ENCODE measurements around the gene PTPRT. TPM values are rescaled to one million over a fixed set of nuclear protein-coding genes. Genes with fewer than 3 reads are reported as not detected.

Gene PTPRT
- total and polyA plus RNA-seq, 10 of the 15 experiments (the other 5 are each of a cell fraction or from before 2014, with no cell fraction given), result not detected

DNA sequence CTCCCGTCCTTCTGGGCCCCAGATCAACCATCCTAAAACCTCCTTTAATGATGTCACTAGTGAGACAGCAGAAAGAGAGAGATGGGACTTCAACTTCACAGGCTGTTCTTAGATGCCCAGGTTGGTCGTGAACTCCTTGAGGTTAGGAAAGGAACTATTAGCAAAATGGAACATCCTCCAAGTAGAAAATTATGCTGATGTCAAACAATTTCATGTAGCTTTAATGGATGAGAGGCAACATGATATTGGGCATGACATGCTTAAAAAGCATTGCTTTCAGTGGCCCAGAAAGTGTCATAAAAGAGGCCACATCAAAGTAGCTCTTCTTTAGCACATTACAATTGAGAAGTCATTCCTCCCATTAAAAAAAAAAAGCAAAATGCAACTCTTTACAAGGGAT is 248.1 kb downstream of the PTPRT start:
- TF ChIP-seq CBX3 (IDR thresholded peaks at IDR 0.05; ENCODE audit: borderline replicate concordance, low read depth) (no peak), CHD2 (IDR thresholded peaks at IDR 0.05; ENCODE audit: borderline replicate concordance, low read depth, low read length) (no peak), NFYA (IDR thresholded peaks at IDR 0.05; ENCODE audit: borderline replicate concordance, low read depth, low read length) (no peak), ZNF622 (IDR thresholded peaks at IDR 0.05) (no peak), ZNF687 (IDR thresholded peaks at IDR 0.05) (no peak), KDM1A (IDR thresholded peaks at IDR 0.05; ENCODE audit: borderline replicate concordance) (no peak), MTA3 (IDR thresholded peaks at IDR 0.05; ENCODE audit: borderline replicate concordance, low read length) (no peak), SREBF2 (IDR thresholded peaks at IDR 0.05; ENCODE audit: low read length) (no peak), PAX8 (IDR thresholded peaks at IDR 0.05) (no peak), HDGF (IDR thresholded peaks at IDR 0.05) (no peak), POLR2AphosphoS5 (IDR thresholded peaks at IDR 0.05; ENCODE audit: low read length) (no peak), NRF1 (conservative IDR thresholded peaks at IDR 0.05; ENCODE audit: low read depth, low read length) (no peak), JUNB (IDR thresholded peaks at IDR 0.05) (no peak), MTA2 (IDR thresholded peaks at IDR 0.05; ENCODE audit: low read depth) (no peak), SMC3 (IDR thresholded peaks at IDR 0.05; ENCODE audit: borderline replicate concordance, low read length) (no peak), TAF1 (IDR thresholded peaks at IDR 0.05; ENCODE audit: borderline replicate concordance, low read depth, low read length) (no peak), MEF2B (IDR thresholded peaks at IDR 0.05; ENCODE audit: partially characterized antibody, poor library complexity, severe bottlenecking) (no peak), PAX5 (IDR thresholded peaks at IDR 0.05; ENCODE audit: borderline replicate concordance, low read depth, low read length) (no peak)
- TF ChIP-seq, protein P1, sequence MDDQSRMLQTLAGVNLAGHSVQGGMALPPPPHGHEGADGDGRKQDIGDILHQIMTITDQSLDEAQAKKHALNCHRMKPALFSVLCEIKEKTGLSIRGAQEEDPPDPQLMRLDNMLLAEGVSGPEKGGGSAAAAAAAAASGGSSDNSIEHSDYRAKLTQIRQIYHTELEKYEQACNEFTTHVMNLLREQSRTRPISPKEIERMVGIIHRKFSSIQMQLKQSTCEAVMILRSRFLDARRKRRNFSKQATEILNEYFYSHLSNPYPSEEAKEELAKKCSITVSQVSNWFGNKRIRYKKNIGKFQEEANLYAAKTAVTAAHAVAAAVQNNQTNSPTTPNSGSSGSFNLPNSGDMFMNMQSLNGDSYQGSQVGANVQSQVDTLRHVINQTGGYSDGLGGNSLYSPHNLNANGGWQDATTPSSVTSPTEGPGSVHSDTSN (IDR thresholded peaks at IDR 0.05; ENCODE audit: insufficient replicate concordance, low read depth, low read length), result no peak
- POLR2A ChIA-PET, result interaction anchor here (0.6 kb wide), 1 partner anchor 1121 kb away, joined by 3 read pairs; no protein-coding TSS in a partner anchor
- in situ Hi-C loops (cut with MboI) (no loop called here), intact Hi-C loops (cut with micrococcal nuclease; ENCODE audit: unreplicated experiment) (no loop called here)
- H4K20me1 ChIP-seq (ENCODE audit: control insufficient read depth, insufficient read depth), result no peaks in the 10 kb centered on the region
- H3K27ac ChIP-seq (ENCODE audit: control insufficient read depth, insufficient read depth), result no peak overlapping the region
- no peaks in the 10 kb centered on the region for H3K27me3 ChIP-seq (replicated peaks in 1 of 2; ENCODE audit: control insufficient read depth in 2 of 2, insufficient read depth in 2 of 2, low read length in 1 of 2)
- no peaks in the 10 kb centered on the region for H3K4me1 ChIP-seq (ENCODE audit: control insufficient read depth, insufficient read depth, low read length)
- no peak overlapping the region for H3K4me3 ChIP-seq
- DNase-seq (ENCODE audit: low read depth, low spot score) (no peak), FAIRE-seq (no peak), ATAC-seq (no peak)
- no peak overlapping the region for H2AFZ ChIP-seq (ENCODE audit: control insufficient read depth, low read depth, low read length)
- H3K36me3 ChIP-seq (ENCODE audit: control insufficient read depth in 2 of 2, insufficient read depth in 2 of 2, low read length in 1 of 2), result no peaks in the 10 kb centered on the region
- SMC1A ChIA-PET (ENCODE audit: uncharacterized antibody, unreplicated experiment), result interaction anchor here (1.6 kb wide), 1 partner anchor 24 kb away, joined by 3 read pairs; no protein-coding TSS in a partner anchor
- BruUV-seq (replicated peaks), result no TSS peak
- H3K4me2 ChIP-seq (ENCODE audit: control insufficient read depth, insufficient read depth), result no peak overlapping the region
- no peak overlapping the region for H3K9ac ChIP-seq (ENCODE audit: control insufficient read depth, insufficient read depth, low read length)
- RAD21 ChIA-PET (ENCODE audit: unreplicated experiment), result no interaction called here
- 7% methylated on average over 2 of the region's 2 CpGs for WGBS (ENCODE audit: insufficient coverage, insufficient replicate concordance, low lambda C conversion rate, missing lambda C conversion rate)
- no peaks in the 10 kb centered on the region for H3K9me3 ChIP-seq (replicated peaks; ENCODE audit: control insufficient read depth, insufficient read depth, low read length)
- no peaks in the 10 kb centered on the region for H3K79me2 ChIP-seq (ENCODE audit: control insufficient read depth, insufficient read depth, low read length)
- CTCF ChIA-PET, result no interaction called here
